Endothelial cell of umbilical vein (primary cell): ENCODE measurements around the gene PHC2. TPM values are rescaled to one million over a fixed set of nuclear protein-coding genes. Genes with fewer than 3 reads are reported as not detected.

Experiments used
- BruUV-seq: library from RNA; stranded (reverse); fragments of 400-500 nt; replicated peaks from 2 replicates; lab custom pipeline; 2021; lab: Mats Ljungman, UMichigan
- CTCF ChIA-PET: fragments of 300-600, 350-600 bp; sonication (Branson Sonifier 250); formaldehyde crosslinking; loops from one replicate; lab custom pipeline; 2021; ENCODE audit warnings: antibody characterized with exemption, inconsistent platforms; lab: Charles Lee
- POLR2A ChIA-PET: fragments of 300-600, 350-600 bp; sonication (Branson Sonifier 250); formaldehyde crosslinking; loops from one replicate; lab custom pipeline; 2021; ENCODE audit warnings: antibody characterized with exemption, inconsistent platforms; lab: Charles Lee
- DNase-seq: peaks from one replicate; pipeline ENCODE4 v3.0.0-alpha.2; 2011; ENCODE audit warnings: low read depth, low spot score
- FAIRE-seq: peaks from 2 replicates; lab custom pipeline; 2011; peaks lifted over from hg19 to GRCh38; lab: Jason Lieb, UNC
- H2AFZ ChIP-seq: 2 replicates; pipeline ENCODE4 v1.6.0; 2012; ENCODE audit warnings: low read depth, low read length, control low read depth, inconsistent platforms
- H3K27ac ChIP-seq: 2 replicates; pipeline ENCODE4 v1.5.1; 2011; ENCODE audit warnings: low read depth, mild to moderate bottlenecking, control low read depth, low read length, moderate library complexity; ENCODE audit not compliant: insufficient read depth
- H3K27me3 ChIP-seq, 2 experiments: 2 replicates each; pipeline versions ENCODE4 v1.6.0 to v1.6.1; 2011; ENCODE audit warnings: low read length in 2 of 2, mixed read lengths in 1 of 2; ENCODE audit not compliant: control insufficient read depth in 2 of 2, insufficient read depth in 2 of 2
- H3K36me3 ChIP-seq, 2 experiments: 2 replicates in 1 of 2; 3 replicates in 1 of 2; pipeline ENCODE4 v1.5.1; 2011; ENCODE audit warnings: low read length in 2 of 2, mild to moderate bottlenecking in 1 of 2, moderate library complexity in 1 of 2; ENCODE audit not compliant: control insufficient read depth in 2 of 2, insufficient read depth in 2 of 2; ENCODE audit errors: extremely low read depth in 1 of 2
- H3K4me1 ChIP-seq: 3 replicates; pipeline ENCODE4 v1.5.1; 2011; ENCODE audit warnings: mild to moderate bottlenecking, low read length; ENCODE audit not compliant: control insufficient read depth, insufficient read depth; ENCODE audit errors: extremely low read depth
- H3K4me2 ChIP-seq: 2 replicates; pipeline ENCODE4 v1.6.1; 2011; ENCODE audit warnings: low read length, control low read depth, mixed read lengths; ENCODE audit not compliant: insufficient read depth
- H3K4me3 ChIP-seq, 3 experiments: fragments of 200-600 bp in 1 of 3; sonication (generic), shearing (Covaris generic) in 1 of 3; replicated peaks in 1 of 3; 2 replicates each; pipeline ENCODE4 v1.5.1; 2011 to 2016; ENCODE audit warnings: control low read depth in 3 of 3, low read length in 3 of 3, mild to moderate bottlenecking in 2 of 3, inconsistent platforms in 1 of 3, low read depth in 1 of 3, moderate library complexity in 1 of 3; ENCODE audit not compliant: insufficient read depth in 1 of 3
- H3K79me2 ChIP-seq: 2 replicates; pipeline ENCODE4 v1.6.0; 2012; ENCODE audit warnings: low read length, inconsistent platforms; ENCODE audit not compliant: control insufficient read depth, insufficient read depth
- H3K9ac ChIP-seq: replicated peaks from 2 replicates; pipeline ENCODE3; 2011; ENCODE audit warnings: low read length, control low read depth; ENCODE audit not compliant: insufficient read depth; ENCODE audit errors: extremely low read depth
- H3K9me1 ChIP-seq: replicated peaks from 3 replicates; pipeline ENCODE4 v1.6.0; 2011; ENCODE audit warnings: mild to moderate bottlenecking, low read length; ENCODE audit not compliant: control insufficient read depth, insufficient read depth; ENCODE audit errors: extremely low read depth
- H3K9me3 ChIP-seq: replicated peaks from 2 replicates; pipeline ENCODE4 v1.5.1; 2012; ENCODE audit warnings: low read length, inconsistent platforms; ENCODE audit not compliant: control insufficient read depth, insufficient read depth
- H4K20me1 ChIP-seq: replicated peaks from 2 replicates; pipeline ENCODE3; 2011; ENCODE audit warnings: mild to moderate bottlenecking, low read length; ENCODE audit not compliant: control insufficient read depth, insufficient read depth; ENCODE audit errors: extremely low read depth
- CTCF ChIP-seq, 2 donors: IDR thresholded peaks; 1 replicate in 1 of 2; 2 replicates in 1 of 2; pipeline ENCODE4 v1.5.1; 2011; ENCODE audit warnings: low read length in 2 of 2, mild to moderate bottlenecking in 2 of 2, moderate library complexity in 2 of 2, control low read depth in 1 of 2, inconsistent platforms in 1 of 2, low read depth in 1 of 2; ENCODE audit not compliant: insufficient read depth in 1 of 2; ENCODE audit errors: extremely low read depth in 1 of 2
- EZH2 ChIP-seq: IDR thresholded peaks from 2 replicates; pipeline ENCODE4 v1.6.1; 2012; ENCODE audit warnings: borderline replicate concordance, low read depth, mild to moderate bottlenecking, moderate library complexity, low read length, inconsistent platforms; ENCODE audit not compliant: severe bottlenecking
- FOS ChIP-seq: IDR thresholded peaks from 2 replicates; pipeline ENCODE4 v1.6.1; 2011; ENCODE audit warnings: mild to moderate bottlenecking, low read length, moderate library complexity, borderline replicate concordance; ENCODE audit not compliant: insufficient read depth
- GATA2 ChIP-seq: IDR thresholded peaks from 2 replicates; pipeline ENCODE4 v1.7.0; 2011; ENCODE audit warnings: low read depth, mild to moderate bottlenecking, moderate library complexity, mixed read lengths, low read length; ENCODE audit not compliant: insufficient read length, insufficient read depth
- JUN ChIP-seq: IDR thresholded peaks from 2 replicates; pipeline ENCODE4 v1.6.1; 2011; ENCODE audit warnings: borderline replicate concordance, low read depth; ENCODE audit not compliant: insufficient read length, insufficient read depth
- MAX ChIP-seq: IDR thresholded peaks from 2 replicates; pipeline ENCODE4 v1.6.1; 2011; ENCODE audit not compliant: insufficient read depth, insufficient read length
- MYC ChIP-seq: IDR thresholded peaks from one replicate; pipeline ENCODE4 v1.6.1; 2011; ENCODE audit warnings: mild to moderate bottlenecking, low read depth, low read length
- POLR2A ChIP-seq: IDR thresholded peaks from 2 replicates; pipeline ENCODE4 v1.6.1; 2012; ENCODE audit warnings: low read depth, mild to moderate bottlenecking, control low read depth, low read length
- POLR2AphosphoS5 ChIP-seq: IDR thresholded peaks from 2 replicates; pipeline ENCODE4 v1.6.1; 2012; ENCODE audit warnings: low read depth, mild to moderate bottlenecking, control low read depth, low read length, moderate library complexity; ENCODE audit not compliant: insufficient read depth
- dilution Hi-C: fragments of 300-500 bp; cut with MboI; formaldehyde crosslinking; loops from one replicate; pipeline ENCODE4 v1.15.0; 2019; ENCODE audit warnings: low sequenced_read_pairs; ENCODE audit not compliant: extremely low pct_ligation_motif_present
- intact Hi-C: fragments of 100-400 bp; cut with micrococcal nuclease; formaldehyde crosslinking; loops from one replicate; pipeline ENCODE4 v1.10.0; 2022
- polyA plus RNA-seq, 4 experiments: library from polyadenylated mRNA; depleted of rRNA in 3 of 4; stranded (reverse) in 3 of 4; unstranded in 1 of 4; fragments of >200 nt; gene quantifications; 2 replicates each; pipeline versions ENCODE4 v1.2.1 to v1.2.3, GENCODE V29; 2011 to 2012; ENCODE audit warnings: missing spikeins in 1 of 4
- total RNA-seq: library from RNA; stranded (reverse); gene quantifications from 2 replicates; pipeline ENCODE4 v1.2.3, GENCODE V29; 2021

The PHC2 gene
- total and polyA plus RNA-seq, 2 donors (not counting 3 experiments of a cell fraction or from before 2014, with no cell fraction given), result 65.6 to 79.0 TPM

GRCh38 chr1:33363021-33363420, 67.9 kb downstream of the PHC2 start:
- H3K9ac ChIP-seq, result no peak overlapping the region
- no peaks in the 10 kb centered on the region for H3K36me3 ChIP-seq
- peaks cover 5% of the 10 kb centered on the region for H3K4me1 ChIP-seq
- TF ChIP-seq POLR2AphosphoS5, result no peak
- TF ChIP-seq GATA2, result no peak
- TF ChIP-seq MAX, result no peak
- no peak for TF ChIP-seq JUN
- no peak for TF ChIP-seq MYC
- TF ChIP-seq CTCF (IDR thresholded peaks at IDR 0.05; ENCODE audit: extremely low read depth in 1 of 2, insufficient read depth in 1 of 2, low read depth in 1 of 2, low read length in 2 of 2), result no peak
- TF ChIP-seq POLR2A, result no peak
- no peak for TF ChIP-seq EZH2
- no peak for TF ChIP-seq FOS
- ChIA-PET POLR2A (no interaction called here), CTCF (interaction anchor here (1.3 to 1.8 kb wide), 3 partner anchors 12 to 67 kb away, joined by 3 to 9 read pairs (median 3); no protein-coding TSS in a partner anchor)
- FAIRE-seq (no peak), DNase-seq (no peak)
- dilution Hi-C loops, result no loop called here
- H3K9me3 ChIP-seq, result no peaks in the 10 kb centered on the region
- no peak overlapping the region for H3K27ac ChIP-seq
- no peaks in the 10 kb centered on the region for H3K9me1 ChIP-seq
- H3K79me2 ChIP-seq, result no peaks in the 10 kb centered on the region
- BruUV-seq, result no TSS peak
- H2AFZ ChIP-seq, result no peak overlapping the region
- no peaks in the 10 kb centered on the region for H4K20me1 ChIP-seq
- H3K4me3 ChIP-seq, result no peak overlapping the region
- no peak overlapping the region for H3K4me2 ChIP-seq
- no peaks in the 10 kb centered on the region for H3K27me3 ChIP-seq
- intact Hi-C loops, result no loop called here
